ENCODE measurements around the gene SPNS1. TPM values are rescaled to one million over a fixed set of nuclear protein-coding genes. Genes with fewer than 3 reads are reported as not detected.
"Not testable (repeated sequence)": the region's sequence is repeated elsewhere in the genome, so short reads cannot be mapped to it uniquely, and the experiment has no call there.

Gene SPNS1
- polyA plus RNA-seq (2012; ENCODE audit: insufficient read depth, insufficient read length, low read depth) = 56.8 TPM

GRCh38 chr16:28974437-28975157 lies at the start of gene SPNS1:
SPNS1 (plus strand) TSS chr16:28974778; CDS start chr16:28975152, 374 bp downstream.
- DNase-seq = peak; percentile 98

GRCh38 chr16:28925386-28926228 lies 49.0 kb upstream of the SPNS1 start:
- Histone ChIP-seq H3K9me3 (no peaks in the 10 kb centered on the region), H3K4me3 (ENCODE audit: low read depth, low read length) (peak overlapping the region; percentile 72), H3K36me3 (no peaks in the 10 kb centered on the region), H3K4me1 (no peaks in the 10 kb centered on the region), H3K27me3 (no peaks in the 10 kb centered on the region)
- peak; percentile 71 for DNase-seq
- TF ChIP-seq CTCF (IDR thresholded peaks at IDR 0.05; ENCODE audit: low read depth, low read length) = no peak

More at GRCh38 chr16:28974437-28975157, at the start of gene SPNS1:
- H3K36me3 ChIP-seq = no peaks in the 10 kb centered on the region
- H3K4me3 ChIP-seq (ENCODE audit: low read depth, low read length) = peak within 1 kb of the TSS; percentile 96
- H3K27me3 ChIP-seq = no peaks in the 10 kb centered on the region
- no peaks in the 10 kb centered on the region for H3K9me3 ChIP-seq
- H3K4me1 ChIP-seq = no peaks in the 10 kb centered on the region; the same call in 1 of the 2 replicates
- TF ChIP-seq CTCF (IDR thresholded peaks at IDR 0.05; ENCODE audit: low read depth, low read length) = no peak

- not testable (repeated sequence) for DNase-seq; H3K4me3 ChIP-seq (ENCODE audit: low read depth, low read length); H3K9me3 ChIP-seq; H3K36me3 ChIP-seq; H3K27me3 ChIP-seq; H3K4me1 ChIP-seq
Observed at GRCh38 chr16:28926284-28926683, 48.3 kb upstream of the SPNS1 start.

GRCh38 chr16:28927815-28928214 lies 46.8 kb upstream of the SPNS1 start:
- no peak for TF ChIP-seq CTCF (IDR thresholded peaks at IDR 0.05; ENCODE audit: low read depth, low read length)
- Histone ChIP-seq H3K27me3 (no peaks in the 10 kb centered on the region), H3K9me3 (no peaks in the 10 kb centered on the region), H3K4me3 (ENCODE audit: low read depth, low read length) (no peak overlapping the region), H3K36me3 (no peaks in the 10 kb centered on the region), H3K4me1 (no peaks in the 10 kb centered on the region)
- no peak for DNase-seq

GRCh38 chr16:28930203-28930602 lies 44.4 kb upstream of the SPNS1 start:
- Histone ChIP-seq H3K36me3 (no peaks in the 10 kb centered on the region), H3K27me3 (no peaks in the 10 kb centered on the region), H3K4me3 (ENCODE audit: low read depth, low read length) (no peak overlapping the region), H3K4me1 (no peaks in the 10 kb centered on the region), H3K9me3 (no peaks in the 10 kb centered on the region)
- no peak for TF ChIP-seq CTCF (IDR thresholded peaks at IDR 0.05; ENCODE audit: low read depth, low read length)
- no peak for DNase-seq

- Histone ChIP-seq H3K4me1 (no peaks in the 10 kb centered on the region), H3K4me3 (ENCODE audit: low read depth, low read length) (no peak overlapping the region), H3K9me3 (no peaks in the 10 kb centered on the region), H3K27me3 (no peaks in the 10 kb centered on the region), H3K36me3 (no peaks in the 10 kb centered on the region)
- no peak for TF ChIP-seq CTCF (IDR thresholded peaks at IDR 0.05; ENCODE audit: low read depth, low read length)
- DNase-seq = no peak
Observed at GRCh38 chr16:28930652-28931051, 43.9 kb upstream of the SPNS1 start.
